Spleen (tissue), 7 donors: Measurements from ENCODE around the gene PMM1.

Source experiments
- POLR2A ChIP-seq, 3 donors: fragments of 450-650 bp; IDR thresholded peaks; one replicate each; pipeline ENCODE4 v1.5.1; 2017; ENCODE audit warnings: antibody characterized with exemption in 3 of 3, mild to moderate bottlenecking in 1 of 3
- TF ChIP-seq, protein P1 (sequence below), 11 experiments: fragments of 200-600 bp in 7 of 11; fragments of 450-650 bp in 4 of 11; sonication (generic) in 4 of 11; IDR thresholded peaks in 8 of 11; conservative IDR thresholded peaks in 3 of 11; 1 replicate in 7 of 11; 2 replicates in 4 of 11; pipeline versions ENCODE4 v1.4.0 to v1.8.0; 2016 to 2021; ENCODE audit warnings: antibody characterized with exemption in 11 of 11, inconsistent platforms in 4 of 11, mild to moderate bottlenecking in 1 of 11
- donor health status: DM: no; HTN: no; CAD: no; lungs with moderate emphysema.
- donor health status: DM: no; HTN: no; CAD: no.
- donor health status: DM: no; HTN: no; CAD: no.

DNA sequence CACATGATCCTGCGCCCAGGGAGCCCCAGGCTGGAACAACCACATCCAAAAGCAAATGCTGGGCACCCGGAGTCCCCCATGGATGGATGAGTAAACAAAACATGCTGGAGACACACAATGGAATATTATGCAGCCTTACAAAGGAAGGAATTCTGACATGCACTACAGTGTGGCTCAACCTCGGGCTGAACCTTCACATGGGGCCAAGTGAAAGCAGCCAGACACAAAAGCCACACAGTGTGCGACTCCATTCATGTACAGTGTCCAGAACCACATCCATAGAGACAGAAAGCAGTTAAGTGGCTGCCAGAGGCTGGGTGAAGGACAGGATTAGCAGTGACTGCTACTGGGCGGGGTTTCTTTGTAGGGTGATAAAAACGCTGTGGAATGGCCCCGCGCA lies 55.4 kb downstream of the PMM1 start:
- TF ChIP-seq, protein P1, sequence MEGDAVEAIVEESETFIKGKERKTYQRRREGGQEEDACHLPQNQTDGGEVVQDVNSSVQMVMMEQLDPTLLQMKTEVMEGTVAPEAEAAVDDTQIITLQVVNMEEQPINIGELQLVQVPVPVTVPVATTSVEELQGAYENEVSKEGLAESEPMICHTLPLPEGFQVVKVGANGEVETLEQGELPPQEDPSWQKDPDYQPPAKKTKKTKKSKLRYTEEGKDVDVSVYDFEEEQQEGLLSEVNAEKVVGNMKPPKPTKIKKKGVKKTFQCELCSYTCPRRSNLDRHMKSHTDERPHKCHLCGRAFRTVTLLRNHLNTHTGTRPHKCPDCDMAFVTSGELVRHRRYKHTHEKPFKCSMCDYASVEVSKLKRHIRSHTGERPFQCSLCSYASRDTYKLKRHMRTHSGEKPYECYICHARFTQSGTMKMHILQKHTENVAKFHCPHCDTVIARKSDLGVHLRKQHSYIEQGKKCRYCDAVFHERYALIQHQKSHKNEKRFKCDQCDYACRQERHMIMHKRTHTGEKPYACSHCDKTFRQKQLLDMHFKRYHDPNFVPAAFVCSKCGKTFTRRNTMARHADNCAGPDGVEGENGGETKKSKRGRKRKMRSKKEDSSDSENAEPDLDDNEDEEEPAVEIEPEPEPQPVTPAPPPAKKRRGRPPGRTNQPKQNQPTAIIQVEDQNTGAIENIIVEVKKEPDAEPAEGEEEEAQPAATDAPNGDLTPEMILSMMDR (IDR thresholded peaks at IDR 0.05 in 8 of 11, conservative IDR thresholded peaks at IDR 0.05 in 3 of 11), result no peak
- no peak for TF ChIP-seq POLR2A (IDR thresholded peaks at IDR 0.05)
